Gastrocnemius medialis (tissue), 4 donors: ENCODE data around the gene FYN. TPM values are rescaled to one million over a fixed set of nuclear protein-coding genes. Genes with fewer than 3 reads are reported as not detected.

Source experiments
- ATAC-seq, 2 donors: fragments of 150-250 bp; one replicate each; pipeline ENCODE4 v1.9.1; 2016
- DNase-seq, 2 donors: peaks; one replicate each; pipeline ENCODE4 v3.0.0-alpha.2; 2019
- H3K27ac ChIP-seq, 4 donors: fragments of 200-600 bp; sonication (generic); 1 replicate in 1 of 4; 2 replicates in 3 of 4; pipeline ENCODE4 v1.5.1; 2016 to 2018; ENCODE audit warnings: mild to moderate bottlenecking in 2 of 4, moderate library complexity in 1 of 4
- H3K27me3 ChIP-seq, 3 donors: fragments of 200-600 bp; sonication (generic) in 2 of 3; 1 replicate in 1 of 3; 2 replicates in 2 of 3; pipeline versions ENCODE4 v1.5.1 to v1.6.0; 2016 to 2019; ENCODE audit warnings: mild to moderate bottlenecking in 1 of 3, moderate library complexity in 1 of 3
- H3K36me3 ChIP-seq, 2 donors: fragments of 200-600 bp; sonication (generic) in 1 of 2; one replicate each; pipeline ENCODE4 v1.5.1; 2017 to 2018
- H3K4me1 ChIP-seq, 2 donors: fragments of 200-600 bp; sonication (generic) in 1 of 2; one replicate each; pipeline ENCODE4 v1.5.1; 2016 to 2017; ENCODE audit warnings: mild to moderate bottlenecking in 2 of 2
- H3K4me3 ChIP-seq, 4 donors: fragments of 200-600 bp; sonication (generic) in 3 of 4; 1 replicate in 1 of 4; 2 replicates in 3 of 4; pipeline ENCODE4 v1.5.1; 2016 to 2019; ENCODE audit warnings: mild to moderate bottlenecking in 2 of 4
- H3K9me3 ChIP-seq, 3 donors: fragments of 200-600 bp; sonication (generic) in 2 of 3; 1 replicate in 1 of 3; 2 replicates in 2 of 3; pipeline ENCODE4 v1.5.1; 2016 to 2019
- CTCF ChIP-seq, 5 experiments: fragments of 450-650 bp in 3 of 5; fragments of 200-600 bp in 2 of 5; sonication (generic) in 2 of 5; IDR thresholded peaks in 4 of 5; conservative IDR thresholded peaks in 1 of 5; 1 replicate in 4 of 5; 2 replicates in 1 of 5; pipeline ENCODE4 v1.5.1; 2016 to 2019; ENCODE audit warnings: antibody characterized with exemption in 5 of 5, mild to moderate bottlenecking in 3 of 5, moderate library complexity in 3 of 5
- POLR2A ChIP-seq, 2 donors: fragments of 450-650 bp; IDR thresholded peaks; one replicate each; pipeline ENCODE4 v1.6.1; 2017; ENCODE audit warnings: antibody characterized with exemption in 2 of 2, mild to moderate bottlenecking in 2 of 2, moderate library complexity in 2 of 2
- in situ Hi-C, 4 donors: fragments of 200-750 bp; cut with MboI; loops; one replicate each; pipeline versions ENCODE4 v1.15.0 to v1.8.0; 2017; ENCODE audit warnings: low sequenced_read_pairs in 4 of 4
- intact Hi-C: fragments of 100-400 bp; cut with DNase I; formaldehyde crosslinking; loops from one replicate; pipeline ENCODE4 v1.15.1; 2023; ENCODE audit warnings: low total_unique reads
- total RNA-seq, 4 donors: library from RNA; depleted of rRNA; stranded (reverse); fragments of >200 nt; gene quantifications; one replicate each; pipeline versions ENCODE4 v1.1.0 to v1.2.3, GENCODE V29; 2016

FYN gene
- total RNA-seq, 4 donors from 2014 or later = 9.2 to 36.8 (median 17.0) TPM

- ATAC-seq (no peak), DNase-seq (no peak)
- no peaks in the 10 kb centered on the region for H3K27me3 ChIP-seq
- H3K27ac ChIP-seq = no peak overlapping the region
- TF ChIP-seq POLR2A (IDR thresholded peaks at IDR 0.05) = no peak
- no peak for TF ChIP-seq CTCF (IDR thresholded peaks at IDR 0.05 in 4 of 5, conservative IDR thresholded peaks at IDR 0.05 in 1 of 5)
- no peaks in the 10 kb centered on the region for H3K36me3 ChIP-seq
- H3K4me3 ChIP-seq = no peak overlapping the region
- in situ Hi-C loops = loop anchor here in 1 of 4 donors (25.0 kb wide), 1 partner anchor 130 kb away; the partner anchor contains the start of gene FYN
- H3K4me1 ChIP-seq = peaks cover 5 to 23% of the 10 kb centered on the region in 2 donors
- no peaks in the 10 kb centered on the region for H3K9me3 ChIP-seq
- intact Hi-C loops = no loop called here
Measured at GRCh38 chr6:111732390-111732789, 140.9 kb downstream of the FYN start.

- H3K27me3 ChIP-seq = no peaks in the 10 kb centered on the region
- TF ChIP-seq POLR2A (IDR thresholded peaks at IDR 0.05) = no peak
- no peak for TF ChIP-seq CTCF (IDR thresholded peaks at IDR 0.05 in 4 of 5, conservative IDR thresholded peaks at IDR 0.05 in 1 of 5)
- DNase-seq (no peak), ATAC-seq (no peak)
- H3K36me3 ChIP-seq = no peaks in the 10 kb centered on the region
- no peak overlapping the region for H3K4me3 ChIP-seq
- peaks cover 5 to 15% of the 10 kb centered on the region in 2 donors for H3K4me1 ChIP-seq
- H3K9me3 ChIP-seq = no peaks in the 10 kb centered on the region
- H3K27ac ChIP-seq = no peak overlapping the region
- intact Hi-C loops (no loop called here), in situ Hi-C loops (loop anchor here in 1 of 4 donors (25.0 kb wide), 1 partner anchor 131 kb away; the partner anchor contains the start of gene FYN)
Measured at GRCh38 chr6:111731456-111732195, 141.6 kb downstream of the FYN start.

GRCh38 chr6:111730864-111731263 lies 142.4 kb downstream of the FYN start:
- no peaks in the 10 kb centered on the region for H3K27me3 ChIP-seq
- peaks cover 5 to 15% of the 10 kb centered on the region in 2 donors for H3K4me1 ChIP-seq
- H3K36me3 ChIP-seq = no peaks in the 10 kb centered on the region
- H3K9me3 ChIP-seq = no peaks in the 10 kb centered on the region
- ATAC-seq = no peak
- DNase-seq = no peak
- H3K4me3 ChIP-seq = no peak overlapping the region
- TF ChIP-seq CTCF (IDR thresholded peaks at IDR 0.05 in 4 of 5, conservative IDR thresholded peaks at IDR 0.05 in 1 of 5) (no peak), POLR2A (IDR thresholded peaks at IDR 0.05) (no peak)
- no peak overlapping the region for H3K27ac ChIP-seq
- intact Hi-C loops (no loop called here), in situ Hi-C loops (loop anchor here in 1 of 4 donors (25.0 kb wide), 1 partner anchor 131 kb away; the partner anchor contains the start of gene FYN)

GRCh38 chr6:111727802-111728201 lies 145.4 kb downstream of the FYN start:
- ATAC-seq (no peak), DNase-seq (no peak)
- no peak overlapping the region for H3K27ac ChIP-seq
- H3K36me3 ChIP-seq = no peaks in the 10 kb centered on the region
- no peaks in the 10 kb centered on the region for H3K27me3 ChIP-seq
- in situ Hi-C loops = loop anchor here in 1 of 4 donors (25.0 kb wide), 1 partner anchor 134 kb away; the partner anchor contains the start of gene FYN
- intact Hi-C loops = no loop called here
- no peaks in the 10 kb centered on the region for H3K9me3 ChIP-seq
- H3K4me1 ChIP-seq = peaks cover 5 to 12% of the 10 kb centered on the region in 2 donors
- TF ChIP-seq CTCF (IDR thresholded peaks at IDR 0.05 in 4 of 5, conservative IDR thresholded peaks at IDR 0.05 in 1 of 5) (peak in 4 of 5 experiments; percentile 18 to 40 (median 27)), POLR2A (IDR thresholded peaks at IDR 0.05) (no peak)
- H3K4me3 ChIP-seq = no peak overlapping the region
